ENCODE measurements around the gene RNLS.

Gene RNLS

DNA sequence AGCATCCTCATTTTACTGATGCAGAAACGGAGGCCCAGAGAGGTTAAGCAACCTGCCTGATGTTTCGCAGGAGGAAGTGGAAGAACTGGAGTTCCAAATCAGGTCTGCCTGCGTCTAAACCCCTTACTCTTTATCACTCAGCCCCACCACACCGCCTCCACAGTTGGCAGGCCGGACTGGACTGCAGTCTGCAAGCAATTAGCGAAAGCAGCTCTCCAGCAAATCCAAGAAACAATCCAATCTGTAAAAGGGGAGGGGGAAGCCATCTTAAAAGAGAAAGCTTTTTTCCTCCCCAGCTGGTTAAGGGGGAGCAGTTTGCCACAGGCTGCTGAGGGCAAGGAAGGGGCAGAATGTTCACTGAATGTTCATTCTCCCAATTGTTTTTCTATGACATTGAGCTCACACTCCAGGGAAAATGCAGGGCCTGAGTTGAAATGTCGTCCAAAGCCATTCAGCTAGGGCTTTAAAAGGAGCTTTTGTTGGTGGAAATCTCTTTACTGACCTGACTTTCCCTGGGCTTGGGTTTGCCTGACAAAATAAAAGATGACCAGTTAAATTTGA, 350.1 kb downstream of the RNLS start:
- no peak overlapping the region for H3K4me3 ChIP-seq
- in situ Hi-C loops (cut with MboI; ENCODE audit: low sequenced_read_pairs): no loop called here
- no peaks in the 10 kb centered on the region for H3K36me3 ChIP-seq (replicated peaks)
- no peak for DNase-seq (ENCODE audit: low spot score in 2 of 2)
- H3K9me3 ChIP-seq: no peaks in the 10 kb centered on the region
- H3K27me3 ChIP-seq (ENCODE audit: low read depth): no peaks in the 10 kb centered on the region
- H3K4me1 ChIP-seq: no peaks in the 10 kb centered on the region

DNA sequence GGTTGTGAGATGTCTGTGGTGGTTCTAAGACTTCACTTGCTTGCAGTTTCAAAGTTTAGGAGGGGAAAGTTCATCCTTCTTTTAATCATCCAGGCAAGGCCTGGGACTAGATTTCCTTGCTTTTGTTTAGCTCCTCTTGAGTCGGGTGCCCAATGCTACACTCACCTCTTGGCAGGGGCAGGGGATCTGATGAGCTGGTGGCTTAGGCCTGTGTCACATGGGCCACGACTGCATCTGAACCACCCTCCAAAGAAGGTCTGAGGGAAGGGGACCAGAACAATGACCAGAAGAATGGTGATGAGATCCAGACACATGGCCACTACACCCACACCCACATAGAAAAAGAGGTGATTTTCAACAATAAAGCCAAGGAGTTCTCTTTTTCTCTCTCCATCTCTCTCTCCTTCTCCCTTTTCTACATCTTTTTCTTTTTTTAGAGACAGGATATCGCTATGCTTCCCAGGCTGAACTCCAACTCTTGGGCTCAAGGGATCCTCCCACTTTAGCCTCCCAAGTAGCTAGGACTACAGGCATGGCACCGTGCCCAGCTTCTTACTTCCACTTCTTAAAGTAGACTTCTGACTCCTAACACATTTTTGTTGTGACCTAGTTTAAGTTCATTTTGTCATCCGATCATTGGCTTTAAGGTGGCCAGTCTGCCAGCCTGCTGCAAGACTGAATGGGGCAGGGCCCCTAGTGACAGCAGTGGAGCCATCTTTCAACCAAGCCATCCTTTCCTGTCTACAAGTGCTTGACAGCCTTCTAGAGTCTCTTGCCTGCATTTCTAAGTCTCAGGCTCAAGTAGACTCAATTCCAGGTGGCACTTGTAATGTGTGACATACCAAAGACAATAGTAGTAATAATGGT, 350.9 kb downstream of the RNLS start:
- no peak for DNase-seq (ENCODE audit: low spot score in 2 of 2)
- Histone ChIP-seq H3K27me3 (ENCODE audit: low read depth) (no peaks in the 10 kb centered on the region), H3K9me3 (no peaks in the 10 kb centered on the region), H3K36me3 (replicated peaks) (no peaks in the 10 kb centered on the region), H3K4me3 (no peak overlapping the region), H3K4me1 (no peaks in the 10 kb centered on the region)
- in situ Hi-C loops (cut with MboI; ENCODE audit: low sequenced_read_pairs): no loop called here

DNA sequence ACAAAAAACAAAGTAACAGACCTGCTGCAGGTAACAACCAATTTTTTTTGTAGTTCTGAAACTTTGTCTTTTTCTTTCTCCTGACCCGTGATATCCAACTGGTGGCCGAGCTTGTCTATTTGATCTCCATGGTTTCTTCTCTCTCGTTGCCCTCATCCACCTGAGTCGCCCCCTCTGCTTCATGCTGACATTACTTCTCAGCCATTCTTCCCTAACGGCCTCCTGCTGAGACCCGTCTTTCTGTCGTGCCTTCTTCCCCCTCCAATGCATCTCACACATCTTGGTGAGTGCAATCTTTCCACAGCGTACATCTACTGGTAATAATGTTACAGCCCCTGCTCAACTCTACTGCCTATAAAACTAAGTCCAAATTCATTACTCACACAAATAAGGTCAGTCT, 352.9 kb downstream of the RNLS start:
- DNase-seq (ENCODE audit: low spot score in 2 of 2): no peak
- H3K36me3 ChIP-seq (replicated peaks): no peaks in the 10 kb centered on the region
- H3K27me3 ChIP-seq (ENCODE audit: low read depth): no peaks in the 10 kb centered on the region
- H3K4me3 ChIP-seq: no peak overlapping the region
- in situ Hi-C loops (cut with MboI; ENCODE audit: low sequenced_read_pairs): no loop called here
- H3K9me3 ChIP-seq: no peaks in the 10 kb centered on the region
- H3K4me1 ChIP-seq: no peaks in the 10 kb centered on the region

DNA sequence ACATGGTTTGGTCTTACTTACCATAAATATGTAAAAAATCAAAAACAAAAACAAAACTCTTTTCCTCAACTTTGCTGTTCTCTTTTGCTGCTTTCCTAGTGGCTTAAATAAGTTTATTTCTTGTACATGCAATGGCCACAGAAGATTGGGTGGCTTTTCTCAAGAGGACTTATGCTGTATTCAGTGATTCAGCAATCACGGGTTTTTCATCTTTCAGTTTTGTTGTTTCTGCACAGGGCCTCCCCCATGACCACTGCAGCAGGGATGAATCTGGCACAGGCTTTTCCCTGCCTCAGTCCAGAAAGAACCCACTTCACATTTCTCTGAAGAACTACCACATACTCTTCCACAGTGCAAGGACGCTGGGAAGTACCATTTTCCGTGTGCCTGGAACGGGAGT, 355.0 kb downstream of the RNLS start:
- Histone ChIP-seq H3K36me3 (replicated peaks) (no peaks in the 10 kb centered on the region), H3K9me3 (no peaks in the 10 kb centered on the region), H3K4me1 (no peaks in the 10 kb centered on the region), H3K4me3 (no peak overlapping the region), H3K27me3 (ENCODE audit: low read depth) (no peaks in the 10 kb centered on the region)
- in situ Hi-C loops (cut with MboI; ENCODE audit: low sequenced_read_pairs): no loop called here
- DNase-seq (ENCODE audit: low spot score in 2 of 2): no peak

DNA sequence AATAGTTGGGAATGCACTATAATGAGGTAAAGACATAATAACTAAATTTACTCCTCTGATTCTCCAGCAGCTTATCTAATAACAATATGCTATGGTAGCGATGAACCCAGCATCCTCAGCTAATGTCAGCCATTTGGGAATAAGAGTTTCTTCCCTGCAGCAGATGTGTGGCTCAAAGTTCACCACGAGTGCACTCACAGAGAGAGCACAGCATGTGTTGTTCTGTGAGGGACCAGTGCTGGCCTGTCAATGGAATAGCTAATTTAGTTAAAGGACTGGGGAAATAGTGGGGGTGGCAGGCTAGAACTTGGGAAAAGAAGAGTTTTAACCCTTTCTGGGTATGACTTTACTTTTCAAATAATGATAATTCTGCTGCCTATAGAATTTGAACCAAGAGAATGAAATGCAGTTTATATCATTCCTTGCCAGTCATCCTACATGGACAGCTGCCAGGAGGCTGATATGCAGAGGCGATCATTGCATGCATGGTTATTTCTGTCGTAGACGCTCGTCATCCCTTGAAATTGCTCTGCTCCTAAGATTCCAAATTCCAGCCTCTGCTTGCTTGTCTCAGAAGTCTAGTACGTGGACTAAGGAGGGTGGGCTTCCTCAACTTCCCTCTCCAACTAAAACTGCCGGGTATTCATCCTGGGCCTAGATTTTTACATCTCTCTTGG, 355.6 kb downstream of the RNLS start:
- DNase-seq (ENCODE audit: low spot score in 2 of 2): no peak
- Histone ChIP-seq H3K4me3 (no peak overlapping the region), H3K27me3 (ENCODE audit: low read depth) (no peaks in the 10 kb centered on the region), H3K36me3 (replicated peaks) (no peaks in the 10 kb centered on the region), H3K4me1 (no peaks in the 10 kb centered on the region), H3K9me3 (no peaks in the 10 kb centered on the region)
- in situ Hi-C loops (cut with MboI; ENCODE audit: low sequenced_read_pairs): no loop called here

DNA sequence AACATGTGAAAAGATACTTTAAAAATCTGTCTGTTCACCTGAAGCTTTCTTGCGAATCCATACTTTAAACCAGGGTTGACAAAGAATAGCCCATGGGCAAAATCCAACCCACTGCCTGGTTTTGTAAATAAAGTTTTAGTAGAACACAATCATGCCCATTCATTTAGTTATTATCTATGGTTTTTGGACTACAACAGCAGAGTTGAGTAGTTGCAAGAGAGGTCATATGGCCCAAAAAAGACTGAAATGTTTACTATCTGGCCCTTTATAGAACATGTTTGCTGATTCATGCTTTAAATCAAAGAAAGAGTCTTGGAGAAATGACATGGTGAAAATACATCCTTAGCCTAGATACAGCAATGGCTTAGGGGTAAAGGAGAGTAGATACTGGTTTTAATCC, 356.2 kb downstream of the RNLS start:
- H3K9me3 ChIP-seq: no peaks in the 10 kb centered on the region
- in situ Hi-C loops (cut with MboI; ENCODE audit: low sequenced_read_pairs): no loop called here
- H3K4me1 ChIP-seq: no peaks in the 10 kb centered on the region
- no peaks in the 10 kb centered on the region for H3K27me3 ChIP-seq (ENCODE audit: low read depth)
- no peak for DNase-seq (ENCODE audit: low spot score in 2 of 2)
- no peak overlapping the region for H3K4me3 ChIP-seq
- H3K36me3 ChIP-seq (replicated peaks): no peaks in the 10 kb centered on the region

DNA sequence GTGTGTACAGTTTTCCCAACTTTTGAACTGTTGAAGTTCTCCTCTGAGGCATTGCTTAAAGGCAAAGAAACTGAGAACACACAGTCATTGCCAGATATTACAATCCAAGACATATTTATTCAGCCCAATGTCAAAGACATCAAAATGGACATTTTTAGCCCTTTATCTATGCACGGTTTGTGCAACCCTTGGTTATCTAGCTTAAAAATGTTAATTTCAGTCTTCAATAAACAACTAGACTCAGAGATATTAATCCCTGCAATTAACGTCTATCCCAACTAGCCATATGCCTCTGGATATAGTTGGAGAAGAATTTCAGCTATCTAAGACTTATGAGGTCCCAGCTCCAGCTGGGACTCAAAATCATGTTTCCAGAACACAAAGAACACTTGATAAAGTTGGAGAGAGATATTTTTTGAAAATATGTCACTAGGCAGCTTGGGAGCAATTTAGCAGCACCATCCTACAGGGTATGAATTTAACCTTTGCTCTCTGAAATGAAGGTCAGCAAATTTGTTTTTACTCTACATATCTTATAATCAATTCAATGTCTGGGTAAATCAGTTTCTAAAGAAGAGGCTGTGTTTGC, 357.0 kb downstream of the RNLS start:
- Histone ChIP-seq H3K27me3 (ENCODE audit: low read depth) (no peaks in the 10 kb centered on the region), H3K36me3 (replicated peaks) (no peaks in the 10 kb centered on the region), H3K4me3 (no peak overlapping the region), H3K4me1 (no peaks in the 10 kb centered on the region), H3K9me3 (no peaks in the 10 kb centered on the region)
- no peak for DNase-seq (ENCODE audit: low spot score in 2 of 2)
- in situ Hi-C loops (cut with MboI; ENCODE audit: low sequenced_read_pairs): no loop called here
